B cell (primary cell): ENCODE data around the gene FAM227A. TPM values are rescaled to one million over a fixed set of nuclear protein-coding genes. Genes with fewer than 3 reads are reported as not detected.

Experiments
- ATAC-seq: fragments of 200-7000 bp; cut with Tn5 transposase; one replicate; pipeline ENCODE4 v1.10.0; 2021; ENCODE audit warnings: low read depth, mild to moderate bottlenecking, moderate number of reproducible peaks, moderate library complexity
- CTCF ChIA-PET: fragments of 350-600 bp; sonication (Branson Sonifier 250); formaldehyde crosslinking; loops from one replicate; lab custom pipeline; 2021; ENCODE audit warnings: antibody characterized with exemption, inconsistent platforms; lab: Charles Lee
- POLR2A ChIA-PET: fragments of 350-600 bp; sonication (Branson Sonifier 250); formaldehyde crosslinking; loops from one replicate; lab custom pipeline; 2021; ENCODE audit warnings: antibody characterized with exemption; lab: Charles Lee
- DNase-seq: peaks from one replicate; pipeline ENCODE4 v3.0.0; 2013
- H2AFZ ChIP-seq: 2 replicates; pipeline ENCODE4 v1.6.1; 2012; ENCODE audit warnings: mild to moderate bottlenecking, low read depth, low read length; ENCODE audit not compliant: insufficient read depth, poor library complexity, severe bottlenecking
- H3K27ac ChIP-seq, 2 donors: 1 replicate in 1 of 2; 2 replicates in 1 of 2; pipeline ENCODE4 v1.5.1; 2012 to 2013; ENCODE audit warnings: low read length in 2 of 2, mild to moderate bottlenecking in 2 of 2, moderate library complexity in 1 of 2
- H3K27me3 ChIP-seq, 4 experiments: fragments of 200-600 bp in 1 of 4; sonication (generic) in 1 of 4; replicated peaks in 1 of 4; 1 replicate in 2 of 4; 2 replicates in 2 of 4; pipeline versions ENCODE4 v1.6.1 to v1.7.0; 2013 to 2016; ENCODE audit warnings: low read length in 3 of 4, mild to moderate bottlenecking in 2 of 4, mixed read lengths in 1 of 4, moderate library complexity in 1 of 4; ENCODE audit not compliant: insufficient read depth in 4 of 4, control insufficient read depth in 3 of 4; ENCODE audit errors: control extremely low read depth in 1 of 4
- H3K36me3 ChIP-seq, 2 experiments: replicated peaks in 1 of 2; 1 replicate in 1 of 2; 2 replicates in 1 of 2; pipeline versions ENCODE4 v1.6.1 to v1.7.1; 2013; ENCODE audit warnings: low read length in 1 of 2; ENCODE audit not compliant: insufficient read depth in 2 of 2, control insufficient read depth in 1 of 2; ENCODE audit errors: control extremely low read depth in 1 of 2, extremely low read depth in 1 of 2
- H3K4me1 ChIP-seq, 2 donors: fragments of 200-600 bp in 1 of 2; sonication (generic) in 1 of 2; 1 replicate in 1 of 2; 2 replicates in 1 of 2; pipeline versions ENCODE4 v1.5.1 to v1.6.1; 2013 to 2017; ENCODE audit warnings: low read length in 2 of 2; ENCODE audit not compliant: control insufficient read depth in 2 of 2, insufficient read depth in 2 of 2
- H3K4me2 ChIP-seq: replicated peaks from 2 replicates; pipeline ENCODE3; 2012; ENCODE audit warnings: mild to moderate bottlenecking, low read depth, low read length; ENCODE audit not compliant: poor library complexity, severe bottlenecking
- H3K4me3 ChIP-seq, 5 experiments: fragments of 200-600 bp in 1 of 5; sonication (generic) in 1 of 5; 1 replicate in 3 of 5; 2 replicates in 2 of 5; pipeline versions ENCODE4 v1.5.1 to v1.7.0; 2011 to 2016; ENCODE audit warnings: low read length in 4 of 5, mild to moderate bottlenecking in 4 of 5, low read depth in 2 of 5, control low read depth in 1 of 5, moderate library complexity in 1 of 5; ENCODE audit not compliant: insufficient read depth in 1 of 5; ENCODE audit errors: control extremely low read depth in 1 of 5, extremely low read depth in 1 of 5
- H3K79me2 ChIP-seq: fragments of 200-600 bp; sonication (generic); one replicate; pipeline ENCODE4 v1.6.0; 2016; ENCODE audit warnings: low read length; ENCODE audit not compliant: control insufficient read depth, insufficient read depth
- H3K9ac ChIP-seq: fragments of 200-600 bp; sonication (generic); 2 replicates; pipeline ENCODE4 v1.6.1; 2017; ENCODE audit warnings: mild to moderate bottlenecking, low read length, moderate library complexity
- H3K9me3 ChIP-seq, 3 donors: one replicate each; pipeline versions ENCODE4 v1.6.1 to v1.7.1; 2013; ENCODE audit warnings: low read length in 2 of 3; ENCODE audit not compliant: control insufficient read depth in 2 of 3, insufficient read depth in 1 of 3; ENCODE audit errors: control extremely low read depth in 1 of 3
- H4K20me1 ChIP-seq: 2 replicates; pipeline ENCODE4 v1.6.0; 2012; ENCODE audit warnings: mild to moderate bottlenecking, low read length; ENCODE audit not compliant: insufficient read depth, control insufficient read depth, poor library complexity, severe bottlenecking
- H3K27ac Mint-ChIP-seq: one replicate; pipeline ENCODE4 v1.8.0; 2021; ENCODE audit warnings: mixed read lengths
- H3K27me3 Mint-ChIP-seq: one replicate; pipeline ENCODE4 v1.8.0; 2021; ENCODE audit warnings: mixed read lengths
- H3K4me1 Mint-ChIP-seq: one replicate; pipeline ENCODE4 v1.8.0; 2021; ENCODE audit warnings: mixed read lengths
- H3K4me3 Mint-ChIP-seq: one replicate; pipeline ENCODE4 v1.8.0; 2021; ENCODE audit warnings: mixed read lengths
- H3K9me3 Mint-ChIP-seq: one replicate; pipeline ENCODE4 v1.8.0; 2022; ENCODE audit warnings: mixed read lengths; ENCODE audit not compliant: insufficient read depth
- EZH2 ChIP-seq: IDR thresholded peaks from 2 replicates; pipeline ENCODE4 v1.6.1; 2012; ENCODE audit warnings: borderline replicate concordance, low read depth, mild to moderate bottlenecking, moderate library complexity, low read length; ENCODE audit not compliant: insufficient read depth, poor library complexity, severe bottlenecking
- WGBS: methylation state at CpG from one replicate; pipeline ENCODE4 v1.1.5; 2013; ENCODE audit warnings: missing lambda C conversion rate; ENCODE audit not compliant: insufficient coverage; 5-methylcytosine and 5-hydroxymethylcytosine counted together
- intact Hi-C: fragments of 100-400 bp; cut with micrococcal nuclease; formaldehyde crosslinking; loops from one replicate; pipeline ENCODE4 v1.10.0; 2022
- polyA plus RNA-seq: library from polyadenylated mRNA; depleted of rRNA; stranded (reverse); fragments of >200 nt; gene quantifications from 2 replicates; pipeline ENCODE4 v1.2.3, GENCODE V29; 2012
- total RNA-seq, 2 donors: library from RNA; stranded (reverse); fragments of 120-200 nt in 1 of 2; gene quantifications; 1 replicate in 1 of 2; 2 replicates in 1 of 2; pipeline versions ENCODE4 v1.2.3 to v1.2.4, GENCODE V29; 2013 to 2022
- TF ChIP-seq, protein P1 (sequence below): fragments of 200-600 bp; IDR thresholded peaks from one replicate; pipeline ENCODE4 v1.8.0; 2022; ENCODE audit warnings: antibody characterized with exemption, mild to moderate bottlenecking

Gene FAM227A
- total and polyA plus RNA-seq, 2 donors (not counting 1 experiment from before 2014, with no cell fraction given): 0.04 to 0.57 TPM

- 100% methylated on average over 1 of the region's 7 CpGs for WGBS
- intact Hi-C loops: no loop called here
- DNase-seq (peak; percentile 36), ATAC-seq (peak; percentile 54)
- Mint-ChIP-seq H3K27ac (no peak overlapping the region), H3K4me1 (peaks cover 17% of the 10 kb centered on the region), H3K9me3 (peaks cover 2% of the 10 kb centered on the region), H3K4me3 (no peak overlapping the region), H3K27me3 (no peaks in the 10 kb centered on the region)
- H3K36me3 ChIP-seq: no peaks in the 10 kb centered on the region
- POLR2A ChIA-PET: interaction anchor here (0.6 kb wide), 1 partner anchor 308 kb away, joined by 3 read pairs; no protein-coding TSS in a partner anchor
- H3K27me3 ChIP-seq: no peaks in the 10 kb centered on the region
- peak overlapping the region; percentile 27 for H3K4me2 ChIP-seq
- peaks cover 9 to 12% of the 10 kb centered on the region in 2 donors for H3K4me1 ChIP-seq
- TF ChIP-seq EZH2: no peak
- TF ChIP-seq, protein P1, sequence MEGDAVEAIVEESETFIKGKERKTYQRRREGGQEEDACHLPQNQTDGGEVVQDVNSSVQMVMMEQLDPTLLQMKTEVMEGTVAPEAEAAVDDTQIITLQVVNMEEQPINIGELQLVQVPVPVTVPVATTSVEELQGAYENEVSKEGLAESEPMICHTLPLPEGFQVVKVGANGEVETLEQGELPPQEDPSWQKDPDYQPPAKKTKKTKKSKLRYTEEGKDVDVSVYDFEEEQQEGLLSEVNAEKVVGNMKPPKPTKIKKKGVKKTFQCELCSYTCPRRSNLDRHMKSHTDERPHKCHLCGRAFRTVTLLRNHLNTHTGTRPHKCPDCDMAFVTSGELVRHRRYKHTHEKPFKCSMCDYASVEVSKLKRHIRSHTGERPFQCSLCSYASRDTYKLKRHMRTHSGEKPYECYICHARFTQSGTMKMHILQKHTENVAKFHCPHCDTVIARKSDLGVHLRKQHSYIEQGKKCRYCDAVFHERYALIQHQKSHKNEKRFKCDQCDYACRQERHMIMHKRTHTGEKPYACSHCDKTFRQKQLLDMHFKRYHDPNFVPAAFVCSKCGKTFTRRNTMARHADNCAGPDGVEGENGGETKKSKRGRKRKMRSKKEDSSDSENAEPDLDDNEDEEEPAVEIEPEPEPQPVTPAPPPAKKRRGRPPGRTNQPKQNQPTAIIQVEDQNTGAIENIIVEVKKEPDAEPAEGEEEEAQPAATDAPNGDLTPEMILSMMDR: no peak
- no peak overlapping the region for H3K4me3 ChIP-seq
- no peaks in the 10 kb centered on the region for H3K79me2 ChIP-seq
- no peak overlapping the region for H2AFZ ChIP-seq
- H4K20me1 ChIP-seq: no peaks in the 10 kb centered on the region
- CTCF ChIA-PET: interaction anchor here (0.6 to 0.9 kb wide), 2 partner anchors 10 to 690 kb away, joined by 3 to 5 read pairs; no protein-coding TSS in a partner anchor
- H3K9ac ChIP-seq: no peak overlapping the region
- H3K27ac ChIP-seq: peak overlapping the region in 1 of 2 donors; percentile 3
- H3K9me3 ChIP-seq: peaks cover 0 to 5% (median 2%) of the 10 kb centered on the region in 3 donors
These were observed 106.9 kb downstream of the FAM227A start for GRCh38 chr22:38549101-38549894.

- no peaks in the 10 kb centered on the region for H4K20me1 ChIP-seq
- ChIA-PET CTCF (interaction anchor here (0.5 to 1.4 kb wide), 2 partner anchors 35 to 58 kb away, joined by 3 read pairs; no protein-coding TSS in a partner anchor), POLR2A (no interaction called here)
- Mint-ChIP-seq H3K27me3 (no peaks in the 10 kb centered on the region), H3K9me3 (peaks cover 8% of the 10 kb centered on the region), H3K4me1 (peaks cover 4% of the 10 kb centered on the region), H3K27ac (no peak overlapping the region), H3K4me3 (no peak overlapping the region)
- intact Hi-C loops: no loop called here
- no peak for ATAC-seq
- no peak for DNase-seq
- H3K4me3 ChIP-seq: no peak overlapping the region
- H3K27ac ChIP-seq: no peak overlapping the region
- no peak overlapping the region for H2AFZ ChIP-seq
- no peaks in the 10 kb centered on the region for H3K27me3 ChIP-seq
- no peaks in the 10 kb centered on the region for H3K4me1 ChIP-seq
- H3K4me2 ChIP-seq: no peak overlapping the region
- no peak overlapping the region for H3K9ac ChIP-seq
- no peak for TF ChIP-seq EZH2
- TF ChIP-seq, protein P1: no peak
- H3K9me3 ChIP-seq: peaks cover 0 to 15% (median 10%) of the 10 kb centered on the region in 3 donors
- H3K36me3 ChIP-seq: no peaks in the 10 kb centered on the region
- no peaks in the 10 kb centered on the region for H3K79me2 ChIP-seq
- no CpG with 5 or more reads among the region's 2 CpGs for WGBS
These were observed 115.5 kb downstream of the FAM227A start for GRCh38 chr22:38540701-38541100.
